Endothelial cell of umbilical vein (primary cell): ENCODE data around the gene ZFYVE28. TPM values are rescaled to one million over a fixed set of nuclear protein-coding genes. Genes with fewer than 3 reads are reported as not detected.

Source experiments
- BruUV-seq: library from RNA; stranded (reverse); fragments of 400-500 nt; replicated peaks from 2 replicates; lab custom pipeline; 2021; lab: Mats Ljungman, UMichigan
- CTCF ChIA-PET: fragments of 300-600, 350-600 bp; sonication (Branson Sonifier 250); formaldehyde crosslinking; loops from one replicate; lab custom pipeline; 2021; ENCODE audit warnings: antibody characterized with exemption, inconsistent platforms; lab: Charles Lee
- POLR2A ChIA-PET: fragments of 300-600, 350-600 bp; sonication (Branson Sonifier 250); formaldehyde crosslinking; loops from one replicate; lab custom pipeline; 2021; ENCODE audit warnings: antibody characterized with exemption, inconsistent platforms; lab: Charles Lee
- DNase-seq: peaks from one replicate; pipeline ENCODE4 v3.0.0-alpha.2; 2011; ENCODE audit warnings: low read depth, low spot score
- FAIRE-seq: peaks from 2 replicates; lab custom pipeline; 2011; peaks lifted over from hg19 to GRCh38; lab: Jason Lieb, UNC
- H2AFZ ChIP-seq: 2 replicates; pipeline ENCODE4 v1.6.0; 2012; ENCODE audit warnings: low read depth, low read length, control low read depth, inconsistent platforms
- H3K27ac ChIP-seq: 2 replicates; pipeline ENCODE4 v1.5.1; 2011; ENCODE audit warnings: low read depth, mild to moderate bottlenecking, control low read depth, low read length, moderate library complexity; ENCODE audit not compliant: insufficient read depth
- H3K27me3 ChIP-seq, 2 experiments: 2 replicates each; pipeline versions ENCODE4 v1.6.0 to v1.6.1; 2011; ENCODE audit warnings: low read length in 2 of 2, mixed read lengths in 1 of 2; ENCODE audit not compliant: control insufficient read depth in 2 of 2, insufficient read depth in 2 of 2
- H3K36me3 ChIP-seq, 2 experiments: 2 replicates in 1 of 2; 3 replicates in 1 of 2; pipeline ENCODE4 v1.5.1; 2011; ENCODE audit warnings: low read length in 2 of 2, mild to moderate bottlenecking in 1 of 2, moderate library complexity in 1 of 2; ENCODE audit not compliant: control insufficient read depth in 2 of 2, insufficient read depth in 2 of 2; ENCODE audit errors: extremely low read depth in 1 of 2
- H3K4me1 ChIP-seq: 3 replicates; pipeline ENCODE4 v1.5.1; 2011; ENCODE audit warnings: mild to moderate bottlenecking, low read length; ENCODE audit not compliant: control insufficient read depth, insufficient read depth; ENCODE audit errors: extremely low read depth
- H3K4me2 ChIP-seq: 2 replicates; pipeline ENCODE4 v1.6.1; 2011; ENCODE audit warnings: low read length, control low read depth, mixed read lengths; ENCODE audit not compliant: insufficient read depth
- H3K4me3 ChIP-seq, 3 experiments: fragments of 200-600 bp in 1 of 3; sonication (generic), shearing (Covaris generic) in 1 of 3; replicated peaks in 1 of 3; 2 replicates each; pipeline ENCODE4 v1.5.1; 2011 to 2016; ENCODE audit warnings: control low read depth in 3 of 3, low read length in 3 of 3, mild to moderate bottlenecking in 2 of 3, inconsistent platforms in 1 of 3, low read depth in 1 of 3, moderate library complexity in 1 of 3; ENCODE audit not compliant: insufficient read depth in 1 of 3
- H3K79me2 ChIP-seq: 2 replicates; pipeline ENCODE4 v1.6.0; 2012; ENCODE audit warnings: low read length, inconsistent platforms; ENCODE audit not compliant: control insufficient read depth, insufficient read depth
- H3K9ac ChIP-seq: replicated peaks from 2 replicates; pipeline ENCODE3; 2011; ENCODE audit warnings: low read length, control low read depth; ENCODE audit not compliant: insufficient read depth; ENCODE audit errors: extremely low read depth
- H3K9me1 ChIP-seq: replicated peaks from 3 replicates; pipeline ENCODE4 v1.6.0; 2011; ENCODE audit warnings: mild to moderate bottlenecking, low read length; ENCODE audit not compliant: control insufficient read depth, insufficient read depth; ENCODE audit errors: extremely low read depth
- H3K9me3 ChIP-seq: replicated peaks from 2 replicates; pipeline ENCODE4 v1.5.1; 2012; ENCODE audit warnings: low read length, inconsistent platforms; ENCODE audit not compliant: control insufficient read depth, insufficient read depth
- H4K20me1 ChIP-seq: replicated peaks from 2 replicates; pipeline ENCODE3; 2011; ENCODE audit warnings: mild to moderate bottlenecking, low read length; ENCODE audit not compliant: control insufficient read depth, insufficient read depth; ENCODE audit errors: extremely low read depth
- EZH2 ChIP-seq: IDR thresholded peaks from 2 replicates; pipeline ENCODE4 v1.6.1; 2012; ENCODE audit warnings: borderline replicate concordance, low read depth, mild to moderate bottlenecking, moderate library complexity, low read length, inconsistent platforms; ENCODE audit not compliant: severe bottlenecking
- FOS ChIP-seq: IDR thresholded peaks from 2 replicates; pipeline ENCODE4 v1.6.1; 2011; ENCODE audit warnings: mild to moderate bottlenecking, low read length, moderate library complexity, borderline replicate concordance; ENCODE audit not compliant: insufficient read depth
- GATA2 ChIP-seq: IDR thresholded peaks from 2 replicates; pipeline ENCODE4 v1.7.0; 2011; ENCODE audit warnings: low read depth, mild to moderate bottlenecking, moderate library complexity, mixed read lengths, low read length; ENCODE audit not compliant: insufficient read length, insufficient read depth
- MAX ChIP-seq: IDR thresholded peaks from 2 replicates; pipeline ENCODE4 v1.6.1; 2011; ENCODE audit not compliant: insufficient read depth, insufficient read length
- POLR2AphosphoS5 ChIP-seq: IDR thresholded peaks from 2 replicates; pipeline ENCODE4 v1.6.1; 2012; ENCODE audit warnings: low read depth, mild to moderate bottlenecking, control low read depth, low read length, moderate library complexity; ENCODE audit not compliant: insufficient read depth
- dilution Hi-C: fragments of 300-500 bp; cut with MboI; formaldehyde crosslinking; loops from one replicate; pipeline ENCODE4 v1.15.0; 2019; ENCODE audit warnings: low sequenced_read_pairs; ENCODE audit not compliant: extremely low pct_ligation_motif_present
- intact Hi-C: fragments of 100-400 bp; cut with micrococcal nuclease; formaldehyde crosslinking; loops from one replicate; pipeline ENCODE4 v1.10.0; 2022
- polyA plus RNA-seq, 4 experiments: library from polyadenylated mRNA; depleted of rRNA in 3 of 4; stranded (reverse) in 3 of 4; unstranded in 1 of 4; fragments of >200 nt; gene quantifications; 2 replicates each; pipeline versions ENCODE4 v1.2.1 to v1.2.3, GENCODE V29; 2011 to 2012; ENCODE audit warnings: missing spikeins in 1 of 4
- total RNA-seq: library from RNA; stranded (reverse); gene quantifications from 2 replicates; pipeline ENCODE4 v1.2.3, GENCODE V29; 2021

Gene ZFYVE28
- total and polyA plus RNA-seq, 2 donors (not counting 3 experiments of a cell fraction or from before 2014, with no cell fraction given) = 5.8 to 7.1 TPM

GRCh38 chr4:2303121-2303685, 115.2 kb downstream of the ZFYVE28 start:
- no peak overlapping the region for H3K4me3 ChIP-seq
- dilution Hi-C loops = no loop called here
- H3K9ac ChIP-seq = no peak overlapping the region
- H3K4me2 ChIP-seq = no peak overlapping the region
- H3K9me1 ChIP-seq = no peaks in the 10 kb centered on the region
- CTCF ChIA-PET = no interaction called here
- no TSS peak for BruUV-seq
- H4K20me1 ChIP-seq = no peaks in the 10 kb centered on the region
- DNase-seq = no peak
- no peaks in the 10 kb centered on the region for H3K9me3 ChIP-seq
- no peaks in the 10 kb centered on the region for H3K4me1 ChIP-seq
- no peak for FAIRE-seq
- no peaks in the 10 kb centered on the region for H3K79me2 ChIP-seq
- POLR2A ChIA-PET = no interaction called here
- no peak overlapping the region for H3K27ac ChIP-seq
- H3K27me3 ChIP-seq = no peaks in the 10 kb centered on the region
- H3K36me3 ChIP-seq = no peaks in the 10 kb centered on the region
- intact Hi-C loops = no loop called here
- H2AFZ ChIP-seq = no peak overlapping the region
- TF ChIP-seq MAX (no peak), GATA2 (no peak), POLR2AphosphoS5 (no peak)

- H3K9ac ChIP-seq = no peak overlapping the region
- no peaks in the 10 kb centered on the region for H3K9me3 ChIP-seq
- no peaks in the 10 kb centered on the region for H3K36me3 ChIP-seq
- DNase-seq (no peak), FAIRE-seq (no peak)
- no peaks in the 10 kb centered on the region for H3K9me1 ChIP-seq
- no TSS peak for BruUV-seq
- no peak overlapping the region for H3K4me3 ChIP-seq
- ChIA-PET CTCF (no interaction called here), POLR2A (no interaction called here)
- no peaks in the 10 kb centered on the region for H3K79me2 ChIP-seq
- TF ChIP-seq MAX (no peak), FOS (no peak), GATA2 (no peak), EZH2 (no peak)
- dilution Hi-C loops = no loop called here
- no peak overlapping the region for H3K4me2 ChIP-seq
- intact Hi-C loops = no loop called here
- H4K20me1 ChIP-seq = no peaks in the 10 kb centered on the region
- no peaks in the 10 kb centered on the region for H3K27me3 ChIP-seq
- H2AFZ ChIP-seq = no peak overlapping the region
- H3K27ac ChIP-seq = no peak overlapping the region
- H3K4me1 ChIP-seq = no peaks in the 10 kb centered on the region
Observed at GRCh38 chr4:2302387-2303119, 115.9 kb downstream of the ZFYVE28 start.
